Measurements from ENCODE around the gene CRACDL. TPM values are rescaled to one million over a fixed set of nuclear protein-coding genes. Genes with fewer than 3 reads are reported as not detected.
"Not testable (repeated sequence)": the region's sequence is repeated elsewhere in the genome, so short reads cannot be mapped to it uniquely, and the experiment has no call there.

Gene CRACDL
- total RNA-seq, 2 experiments from 2014 or later = 0.59 TPM; not detected in 1

DNA sequence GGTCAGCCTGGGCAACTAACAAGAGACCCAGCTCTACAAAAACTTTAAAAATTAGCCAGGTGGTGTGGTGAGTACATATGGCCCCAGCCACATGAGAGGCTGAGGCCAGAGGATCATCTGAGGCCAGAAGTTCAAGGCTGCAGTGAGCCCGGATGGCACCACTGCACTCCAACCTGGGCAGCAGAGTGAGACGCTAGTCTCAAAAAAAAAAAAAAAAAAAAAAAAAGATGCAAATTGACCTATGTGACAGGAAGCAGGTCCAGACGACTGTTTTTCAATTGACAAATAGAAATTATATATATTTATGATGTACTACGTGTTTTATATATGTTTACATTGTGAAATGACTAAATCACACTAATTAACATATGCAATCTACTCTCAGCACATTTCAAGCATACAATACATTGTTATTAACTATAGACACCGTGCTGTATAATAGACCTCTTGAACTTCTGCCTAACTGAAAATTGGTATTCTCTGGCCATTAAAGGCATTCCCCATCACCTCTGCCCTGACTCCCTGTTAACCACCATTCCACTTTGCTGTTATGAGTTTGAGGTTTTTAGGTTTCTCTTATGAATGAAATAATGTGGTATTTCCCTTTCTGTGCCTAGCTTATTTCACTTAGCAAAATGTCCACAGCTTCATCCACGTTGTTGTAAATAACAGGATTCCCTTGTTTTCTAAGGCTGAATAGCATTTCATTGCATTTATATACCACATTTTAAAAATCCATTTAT, 172.6 kb downstream of the CRACDL start:
- ATAC-seq = no peak
- Mint-ChIP-seq H3K4me3 (no peak overlapping the region), H3K9me3 (ENCODE audit: low read depth) (no peaks in the 10 kb centered on the region), H3K27me3 (no peaks in the 10 kb centered on the region), H3K4me1 (peaks cover 65% of the 10 kb centered on the region), H3K36me3 (ENCODE audit: low read depth) (peaks cover 8% of the 10 kb centered on the region), H3K27ac (no peak overlapping the region)
- no peak for DNase-seq
- intact Hi-C loops (cut with DNase I, micrococcal nuclease) = loop anchor here (5.0 to 10.0 kb wide), 2 partner anchors 299 to 306 kb away; no protein-coding TSS in a partner anchor
- CTCF ChIA-PET = interaction anchor here (0.5 to 0.8 kb wide), 2 partner anchors 43 to 74 kb away, joined by 3 read pairs; no protein-coding TSS in a partner anchor
- POLR2A ChIA-PET = no interaction called here

DNA sequence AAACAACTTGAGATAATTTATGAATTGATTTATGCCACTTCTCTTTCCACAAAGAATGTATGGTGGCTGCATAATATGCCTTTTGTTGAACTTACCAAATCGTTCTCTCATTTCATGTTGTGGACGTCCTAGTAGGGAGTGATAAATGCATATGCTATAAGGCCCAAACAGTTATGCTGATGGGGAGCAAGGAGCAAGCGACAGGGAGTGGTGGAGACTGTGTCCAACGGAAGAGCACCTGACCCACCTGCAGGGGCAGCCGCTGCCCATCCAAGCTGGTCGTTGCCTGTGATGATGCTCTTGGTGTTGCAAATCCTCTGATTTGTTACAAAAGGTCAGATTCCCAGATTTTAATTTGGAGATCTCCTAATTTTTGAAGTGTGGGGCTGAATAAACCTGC, 174.1 kb downstream of the CRACDL start:
- intact Hi-C loops (cut with DNase I, micrococcal nuclease) = loop anchor here (2.0 to 10.0 kb wide), 3 partner anchors 25 to 305 kb away; no protein-coding TSS in a partner anchor
- Mint-ChIP-seq H3K27me3 (no peaks in the 10 kb centered on the region), H3K27ac (peak overlapping the region; percentile 85), H3K4me3 (no peak overlapping the region), H3K36me3 (ENCODE audit: low read depth) (peaks cover 9% of the 10 kb centered on the region), H3K9me3 (ENCODE audit: low read depth) (no peaks in the 10 kb centered on the region), H3K4me1 (peaks cover 65% of the 10 kb centered on the region)
- DNase-seq (no peak), ATAC-seq (no peak)
- POLR2A ChIA-PET = interaction anchor here (1.0 to 1.1 kb wide), 2 partner anchors 10 to 32 kb away, joined by 3 read pairs; no protein-coding TSS in a partner anchor
- CTCF ChIA-PET = interaction anchor here (0.9 to 1.2 kb wide), 2 partner anchors 11 to 31 kb away, joined by 3 to 7 read pairs; partner anchors contain the start of gene MGAT4A

DNA sequence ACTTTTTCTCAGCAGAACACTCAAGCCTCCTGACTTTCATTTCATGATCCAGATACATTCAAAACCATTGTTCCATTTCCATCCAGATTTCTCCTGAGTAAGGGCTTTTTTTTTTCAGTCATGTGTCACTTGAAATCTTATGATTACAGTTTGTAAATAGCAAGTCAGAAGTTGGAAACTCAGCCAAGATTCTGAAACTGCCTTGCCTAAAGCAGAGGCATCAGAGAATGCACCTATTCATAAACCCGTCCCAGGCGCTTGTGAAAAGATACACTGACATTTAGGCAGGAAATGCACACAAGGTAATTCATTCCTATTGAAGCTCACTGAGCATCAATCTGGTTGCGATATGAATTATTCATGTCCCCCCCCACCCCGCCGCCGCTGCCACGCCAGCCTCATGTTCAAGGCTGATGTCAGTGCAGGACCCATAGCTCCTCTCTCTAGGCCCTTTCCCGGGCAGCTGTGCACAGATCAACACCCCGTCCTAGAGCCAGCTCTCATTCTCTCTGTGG, 174.7 kb downstream of the CRACDL start:
- Mint-ChIP-seq H3K36me3 (ENCODE audit: low read depth) (peaks cover 6% of the 10 kb centered on the region), H3K27ac (peak overlapping the region; percentile 85), H3K4me1 (peaks cover 59% of the 10 kb centered on the region), H3K9me3 (ENCODE audit: low read depth) (no peaks in the 10 kb centered on the region), H3K27me3 (no peaks in the 10 kb centered on the region), H3K4me3 (peak overlapping the region; percentile 51)
- CTCF ChIA-PET = interaction anchor here (0.9 to 1.2 kb wide), 2 partner anchors 11 to 30 kb away, joined by 3 to 7 read pairs; partner anchors contain the start of gene MGAT4A
- POLR2A ChIA-PET = interaction anchor here (0.6 to 1.1 kb wide), 4 partner anchors 10 to 191 kb away, joined by 3 to 6 read pairs (median 3); no protein-coding TSS in a partner anchor
- intact Hi-C loops (cut with DNase I, micrococcal nuclease) = loop anchor here (2.0 to 10.0 kb wide), 3 partner anchors 25 to 304 kb away; no protein-coding TSS in a partner anchor
- ATAC-seq (peak; percentile 88), DNase-seq (peak; percentile 91)

DNA sequence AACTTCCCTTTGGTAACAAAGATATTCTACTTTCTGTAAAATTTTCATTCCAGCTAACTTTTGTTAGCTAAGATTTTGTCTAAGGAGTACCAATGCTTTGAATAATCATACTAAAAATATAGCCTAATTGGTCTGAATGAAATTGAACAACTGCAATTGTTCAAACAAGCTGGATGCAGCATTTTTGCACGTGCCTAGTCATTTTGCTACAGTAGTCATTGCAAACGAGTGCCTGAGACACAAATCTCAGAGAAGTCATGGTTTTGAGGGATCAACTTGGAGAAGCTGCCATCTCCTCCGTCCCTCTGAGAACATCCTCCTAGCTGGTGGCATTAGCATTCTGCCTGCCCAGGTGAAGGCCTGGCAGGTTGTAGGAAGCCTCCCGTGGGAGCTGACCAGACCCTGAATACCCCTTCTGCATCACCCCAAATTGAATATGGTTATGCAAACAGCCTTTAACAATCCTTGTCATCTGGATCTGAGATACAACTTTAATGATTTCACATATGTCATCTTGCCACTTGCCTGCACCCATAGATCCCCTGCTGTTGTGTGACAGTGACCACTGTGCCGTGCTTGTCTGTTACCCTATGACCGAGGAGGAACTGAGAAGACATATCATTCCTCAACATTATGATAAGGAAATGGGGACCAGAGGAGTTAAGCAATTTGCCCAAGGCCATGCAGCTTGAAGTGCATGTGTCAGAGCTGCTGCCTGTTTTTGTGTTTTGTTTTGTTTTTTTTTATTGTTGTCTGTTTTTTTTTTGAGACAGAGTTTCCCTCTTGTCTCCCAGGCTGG, 176.0 kb downstream of the CRACDL start:
- H3K4me3 Mint-ChIP-seq = no peak overlapping the region
- DNase-seq = peak; percentile 11
- ChIA-PET POLR2A (interaction anchor here (1.1 kb wide), 1 partner anchor 11 kb away, joined by 3 read pairs; no protein-coding TSS in a partner anchor), CTCF (interaction anchor here (1.0 to 2.5 kb wide), 5 partner anchors 8 to 29 kb away, joined by 3 to 9 read pairs (median 3); partner anchors contain the start of gene MGAT4A)
- intact Hi-C loops (cut with DNase I, micrococcal nuclease) = loop anchor here (2.0 to 10.0 kb wide), 3 partner anchors 23 to 303 kb away; no protein-coding TSS in a partner anchor
- H3K9me3 Mint-ChIP-seq (ENCODE audit: low read depth) = no peaks in the 10 kb centered on the region
- no peaks in the 10 kb centered on the region for H3K27me3 Mint-ChIP-seq
- H3K27ac Mint-ChIP-seq = peak overlapping the region; percentile 44
- peaks cover 53% of the 10 kb centered on the region for H3K4me1 Mint-ChIP-seq
- peaks cover 4% of the 10 kb centered on the region for H3K36me3 Mint-ChIP-seq (ENCODE audit: low read depth)
- ATAC-seq = no peak

DNA sequence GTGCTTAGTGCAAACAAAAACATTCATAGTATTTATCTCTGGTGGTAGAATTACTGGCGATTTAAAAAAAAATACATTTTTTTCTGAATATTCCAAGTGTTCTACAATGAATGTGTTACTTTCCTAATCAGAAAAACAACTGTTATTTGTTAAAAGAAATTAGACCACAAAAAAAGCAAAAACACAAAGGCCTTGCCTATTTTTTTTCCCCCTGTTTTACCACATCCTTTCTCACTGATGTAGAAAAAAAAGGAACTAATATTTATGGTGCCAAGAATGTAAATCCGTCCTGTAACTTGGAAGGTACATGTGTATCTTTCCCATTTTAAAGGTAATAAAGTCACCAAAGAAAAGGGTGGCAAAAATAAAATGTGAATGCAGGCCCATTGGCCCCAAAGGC, 176.7 kb downstream of the CRACDL start:
- CTCF ChIA-PET = interaction anchor here (1.0 to 2.5 kb wide), 5 partner anchors 9 to 29 kb away, joined by 3 to 9 read pairs (median 3); partner anchors contain the start of gene MGAT4A
- Mint-ChIP-seq H3K4me1 (peaks cover 53% of the 10 kb centered on the region), H3K27ac (peak overlapping the region; percentile 44), H3K9me3 (ENCODE audit: low read depth) (no peaks in the 10 kb centered on the region), H3K36me3 (ENCODE audit: low read depth) (peaks cover 4% of the 10 kb centered on the region), H3K27me3 (no peaks in the 10 kb centered on the region), H3K4me3 (no peak overlapping the region)
- POLR2A ChIA-PET = interaction anchor here (1.1 kb wide), 1 partner anchor 12 kb away, joined by 3 read pairs; no protein-coding TSS in a partner anchor
- intact Hi-C loops (cut with DNase I, micrococcal nuclease) = no loop called here
- ATAC-seq (no peak), DNase-seq (no peak)

DNA sequence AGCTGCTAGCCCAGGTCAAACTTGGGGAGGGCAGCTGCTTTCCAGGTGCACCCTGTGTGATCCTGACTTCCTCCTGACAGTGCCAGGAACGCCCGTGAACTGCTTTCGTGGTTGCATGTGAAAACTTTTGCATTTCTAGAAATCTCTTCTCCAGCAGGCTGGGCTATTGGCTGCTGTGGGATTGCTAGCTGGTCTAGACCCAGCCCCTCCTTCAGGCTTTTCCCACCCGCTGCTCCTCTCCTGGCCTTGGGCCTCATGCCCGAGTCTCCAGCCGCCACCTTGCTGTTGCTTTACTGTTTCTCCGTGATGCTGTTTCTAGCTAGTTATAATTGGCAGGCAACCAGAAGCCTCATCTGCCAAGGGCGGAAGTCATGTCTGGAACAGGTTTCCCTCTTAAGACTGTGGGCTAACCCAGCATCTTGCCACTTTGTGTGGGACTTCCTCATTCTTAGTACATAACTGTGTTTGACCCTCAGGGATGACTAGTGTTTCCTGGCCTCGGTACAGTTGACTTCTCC, 178.1 kb downstream of the CRACDL start:
- Mint-ChIP-seq H3K4me3 (peak overlapping the region; percentile 57), H3K27ac (peak overlapping the region; percentile 95), H3K4me1 (peaks cover 49% of the 10 kb centered on the region), H3K36me3 (ENCODE audit: low read depth) (peaks cover 4% of the 10 kb centered on the region), H3K27me3 (no peaks in the 10 kb centered on the region), H3K9me3 (ENCODE audit: low read depth) (no peaks in the 10 kb centered on the region)
- peak; percentile 54 for ATAC-seq
- ChIA-PET CTCF (interaction anchor here (0.6 to 2.5 kb wide), 12 partner anchors 9 to 1674 kb away, joined by 3 to 16 read pairs (median 4); no protein-coding TSS in a partner anchor), POLR2A (no interaction called here)
- intact Hi-C loops (cut with DNase I, micrococcal nuclease) = loop anchor here in 1 of 2 experiments (1.0 kb wide), 1 partner anchor 10 kb away; no protein-coding TSS in a partner anchor
- peak; percentile 68 for DNase-seq

DNA sequence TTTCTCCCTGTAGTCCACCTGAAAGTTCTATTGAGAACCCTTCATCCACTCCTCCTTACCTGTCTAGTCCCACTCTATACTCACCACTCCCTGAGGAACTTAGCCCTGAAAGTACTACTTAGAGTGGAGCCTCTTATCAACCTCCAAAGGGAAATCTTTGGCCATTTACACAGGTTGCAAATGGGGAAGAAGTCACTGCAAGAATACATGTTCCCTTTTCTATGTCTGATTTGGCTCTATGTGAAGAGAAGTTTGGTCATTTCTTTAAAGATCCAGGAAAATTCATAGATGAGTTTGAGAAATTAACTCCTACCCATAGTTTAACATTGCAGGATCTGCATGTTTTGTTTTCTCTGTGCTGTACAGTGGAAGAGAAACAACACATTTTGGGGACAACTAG, 182.2 kb downstream of the CRACDL start:
- ChIA-PET POLR2A (no interaction called here), CTCF (interaction anchor here (0.6 kb wide), 1 partner anchor 60 kb away, joined by 3 read pairs; no protein-coding TSS in a partner anchor)
- H3K36me3 Mint-ChIP-seq (ENCODE audit: low read depth) = peaks cover 3% of the 10 kb centered on the region
- intact Hi-C loops (cut with DNase I, micrococcal nuclease) = no loop called here
- no peaks in the 10 kb centered on the region for H3K9me3 Mint-ChIP-seq (ENCODE audit: low read depth)
- DNase-seq = no peak
- H3K27ac Mint-ChIP-seq = no peak overlapping the region
- H3K4me3 Mint-ChIP-seq = no peak overlapping the region
- no peak for ATAC-seq
- H3K27me3 Mint-ChIP-seq = no peaks in the 10 kb centered on the region
- H3K4me1 Mint-ChIP-seq = peaks cover 23% of the 10 kb centered on the region

DNA sequence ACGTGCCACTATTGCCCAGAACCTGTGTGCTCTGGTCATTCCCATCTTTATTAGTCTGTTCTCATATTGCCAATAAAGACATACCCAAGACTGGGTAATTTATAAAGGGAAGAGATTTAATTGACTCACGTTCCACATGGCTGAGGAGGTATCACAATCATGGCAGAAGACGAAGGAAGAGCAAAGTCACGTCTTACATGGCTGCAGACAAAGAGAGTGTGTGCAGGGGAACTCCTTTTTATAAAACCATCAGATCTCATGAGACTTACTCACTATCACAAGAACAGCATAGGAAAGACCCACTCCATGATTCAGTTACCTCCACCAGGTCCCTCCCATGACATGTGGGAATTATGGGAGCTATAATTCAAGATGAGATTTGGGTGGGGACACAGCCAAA, 183.3 kb downstream of the CRACDL start:
- DNase-seq; intact Hi-C loops (cut with DNase I, micrococcal nuclease); H3K27me3 Mint-ChIP-seq; H3K4me3 Mint-ChIP-seq; ATAC-seq; CTCF ChIA-PET; H3K36me3 Mint-ChIP-seq (ENCODE audit: low read depth); POLR2A ChIA-PET; H3K9me3 Mint-ChIP-seq (ENCODE audit: low read depth); H3K27ac Mint-ChIP-seq: not testable (repeated sequence)
- H3K4me1 Mint-ChIP-seq = peaks cover 25% of the 10 kb centered on the region

DNA sequence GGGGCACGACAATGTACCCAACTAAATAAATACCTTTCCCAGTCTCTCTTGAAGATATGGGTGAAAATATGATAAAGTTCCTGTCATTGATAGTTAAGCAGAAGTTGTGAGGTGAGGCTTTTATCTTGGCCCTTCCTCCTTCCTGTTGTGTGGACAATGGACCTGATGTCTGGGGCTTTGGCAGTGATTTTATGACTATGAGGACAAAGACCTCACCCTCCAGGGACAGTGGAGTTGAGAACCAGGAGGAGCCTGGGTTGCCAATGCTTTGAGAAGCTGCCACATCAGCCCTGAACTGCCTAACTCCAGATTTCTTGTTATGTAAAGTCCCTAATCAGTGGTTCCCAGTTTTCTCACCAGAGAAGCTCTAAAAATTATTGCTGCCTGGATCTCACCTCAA, 184.3 kb downstream of the CRACDL start:
- CTCF ChIA-PET = no interaction called here
- H3K4me3 Mint-ChIP-seq = no peak overlapping the region
- ATAC-seq (no peak), DNase-seq (no peak)
- intact Hi-C loops (cut with DNase I, micrococcal nuclease) = no loop called here
- POLR2A ChIA-PET = no interaction called here
- no peaks in the 10 kb centered on the region for H3K9me3 Mint-ChIP-seq (ENCODE audit: low read depth)
- no peaks in the 10 kb centered on the region for H3K36me3 Mint-ChIP-seq (ENCODE audit: low read depth)
- peaks cover 19% of the 10 kb centered on the region for H3K4me1 Mint-ChIP-seq
- H3K27ac Mint-ChIP-seq = no peak overlapping the region
- H3K27me3 Mint-ChIP-seq = no peaks in the 10 kb centered on the region

DNA sequence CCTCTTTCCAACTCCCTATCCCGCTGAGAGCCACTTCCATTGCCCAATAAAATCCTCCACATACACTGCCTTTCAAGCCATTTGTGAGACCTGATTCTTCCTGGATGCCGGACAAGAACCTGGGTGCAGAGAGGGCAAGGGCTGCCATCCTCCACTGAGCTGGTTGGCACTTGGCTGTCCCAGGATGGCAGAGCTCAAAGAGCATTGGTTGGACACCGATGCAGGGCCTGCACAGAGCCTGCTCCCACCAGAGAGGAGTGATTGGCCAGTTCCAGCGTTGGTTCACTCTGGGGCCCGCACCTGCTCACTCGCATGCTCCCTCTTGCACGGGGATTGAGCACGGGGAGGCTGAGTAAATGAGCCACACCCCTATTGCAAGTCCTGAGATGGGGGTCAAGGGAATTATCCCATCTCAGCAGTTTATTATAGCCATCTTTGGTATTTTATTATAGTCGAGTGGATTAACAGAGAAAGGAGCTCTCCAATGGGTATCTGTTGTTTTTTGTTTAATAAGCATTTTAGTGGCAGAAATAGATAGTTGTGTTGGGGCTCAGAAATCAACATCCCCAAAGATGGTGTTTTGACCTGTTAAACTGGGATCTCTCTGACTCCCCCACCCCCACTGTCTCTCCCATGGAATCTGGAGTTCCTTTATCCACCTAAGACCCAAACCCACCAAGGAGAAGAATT, 185.3 kb downstream of the CRACDL start:
- CTCF ChIA-PET = interaction anchor here (1.5 kb wide), 1 partner anchor 11 kb away, joined by 3 read pairs; no protein-coding TSS in a partner anchor
- H3K9me3 Mint-ChIP-seq (ENCODE audit: low read depth) = no peaks in the 10 kb centered on the region
- intact Hi-C loops (cut with DNase I, micrococcal nuclease) = no loop called here
- H3K27me3 Mint-ChIP-seq = no peaks in the 10 kb centered on the region
- DNase-seq = no peak
- POLR2A ChIA-PET = no interaction called here
- no peaks in the 10 kb centered on the region for H3K36me3 Mint-ChIP-seq (ENCODE audit: low read depth)
- no peak overlapping the region for H3K27ac Mint-ChIP-seq
- H3K4me1 Mint-ChIP-seq = peaks cover 19% of the 10 kb centered on the region
- ATAC-seq = no peak
- H3K4me3 Mint-ChIP-seq = no peak overlapping the region

Measured in activated CD4-positive, alpha-beta T cell treated with anti-CD3 and anti-CD28 coated beads for 36 hours (primary cell).